Neuron (in vitro differentiated cells): ENCODE measurements around the gene NXT1.

Source experiments
- H2AFZ ChIP-seq: one replicate; pipeline ENCODE4 v1.6.1; 2013; ENCODE audit warnings: low read depth, mild to moderate bottlenecking, inconsistent platforms, low read length, moderate library complexity
- H3K27me3 ChIP-seq: one replicate; pipeline ENCODE4 v1.6.1; 2013; ENCODE audit warnings: low read length; ENCODE audit not compliant: insufficient read depth
- H3K36me3 ChIP-seq: one replicate; pipeline ENCODE4 v1.6.1; 2013; ENCODE audit warnings: low read length; ENCODE audit not compliant: insufficient read depth
- H3K4me1 ChIP-seq: one replicate; pipeline ENCODE4 v1.6.1; 2013; ENCODE audit warnings: low read length; ENCODE audit not compliant: insufficient read depth
- H3K4me3 ChIP-seq: 2 replicates; pipeline ENCODE4 v1.5.1; 2013; ENCODE audit warnings: mild to moderate bottlenecking, low read length, moderate library complexity
- H3K9me3 ChIP-seq: one replicate; pipeline ENCODE4 v1.6.1; 2013; ENCODE audit warnings: low read length

NXT1 gene

DNA sequence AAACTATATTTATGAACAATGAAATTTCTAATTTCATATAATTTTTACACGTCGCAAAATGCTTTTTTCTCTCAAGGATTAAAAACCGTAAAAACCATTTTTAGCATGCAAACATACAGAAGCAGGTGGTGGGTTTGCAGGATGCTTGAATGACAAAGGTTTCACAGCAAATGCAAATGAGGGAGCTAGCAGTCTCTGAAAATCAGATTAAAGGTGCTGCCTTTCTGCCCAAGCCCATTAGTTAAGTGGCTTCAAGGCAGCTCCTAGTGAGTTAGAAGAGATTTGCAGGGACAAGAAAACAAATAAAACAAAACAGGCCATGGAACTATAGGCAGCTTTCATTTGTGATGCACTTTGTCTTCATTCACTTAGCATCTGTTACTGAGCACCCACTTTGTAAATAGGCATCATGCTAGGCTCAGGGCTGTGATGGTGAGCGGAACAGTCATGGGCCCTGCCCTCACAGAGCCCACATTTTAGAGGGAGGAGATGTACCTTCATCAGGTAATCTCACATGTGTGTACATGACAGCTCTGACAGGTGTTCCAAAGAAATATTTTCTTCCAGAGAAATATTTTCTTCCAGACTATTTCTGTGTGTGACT is 41.2 kb downstream of the NXT1 start:
- Histone ChIP-seq H3K27me3 (no peaks in the 10 kb centered on the region), H3K36me3 (peaks cover 36% of the 10 kb centered on the region), H2AFZ (no peak overlapping the region), H3K9me3 (peaks cover 4% of the 10 kb centered on the region), H3K4me1 (no peaks in the 10 kb centered on the region), H3K4me3 (no peak overlapping the region)

- H3K36me3 ChIP-seq = peaks cover 28% of the 10 kb centered on the region
- H3K4me1 ChIP-seq = no peaks in the 10 kb centered on the region
- H3K9me3 ChIP-seq = peaks cover 3% of the 10 kb centered on the region
- no peaks in the 10 kb centered on the region for H3K27me3 ChIP-seq
- no peak overlapping the region for H3K4me3 ChIP-seq
- no peak overlapping the region for H2AFZ ChIP-seq
These were observed 43.6 kb downstream of the NXT1 start for GRCh38 chr20:23393996-23394775.

DNA sequence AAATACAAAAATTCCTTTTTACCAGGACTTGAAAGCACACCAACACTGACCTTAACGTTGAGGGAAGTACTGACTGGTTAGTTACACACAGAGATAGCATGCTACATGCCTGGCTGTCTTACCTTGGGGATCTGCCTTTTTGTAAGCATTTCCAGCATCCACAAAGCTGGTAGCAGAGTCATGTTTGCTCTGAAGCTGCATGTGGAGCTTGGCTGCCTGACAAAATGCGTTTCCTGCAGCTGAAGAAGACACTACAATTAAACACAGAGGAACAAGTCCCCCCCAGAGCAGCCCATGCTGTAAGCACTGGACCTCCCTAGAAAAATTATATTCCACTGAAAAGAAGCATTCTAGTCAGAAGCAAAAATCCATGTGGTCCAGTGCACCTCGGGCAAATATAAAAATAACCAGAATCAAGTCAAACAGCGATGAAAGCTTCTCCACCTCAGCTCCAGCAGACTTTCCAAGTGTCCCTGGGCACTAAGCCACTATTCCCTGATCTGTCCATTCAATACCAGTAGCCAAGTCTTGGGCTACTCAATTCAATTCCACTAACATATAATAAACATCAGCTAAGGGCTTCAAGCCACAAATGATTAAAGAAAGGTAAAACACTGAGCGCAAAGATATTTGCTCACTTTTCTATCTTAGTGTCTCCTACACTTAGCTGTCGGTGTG is 46.5 kb downstream of the NXT1 start:
- Histone ChIP-seq H3K27me3 (no peaks in the 10 kb centered on the region), H2AFZ (no peak overlapping the region), H3K9me3 (no peaks in the 10 kb centered on the region), H3K36me3 (peaks cover 20% of the 10 kb centered on the region), H3K4me1 (no peaks in the 10 kb centered on the region), H3K4me3 (no peak overlapping the region)

- no peak overlapping the region for H2AFZ ChIP-seq
- no peak overlapping the region for H3K4me3 ChIP-seq
- H3K36me3 ChIP-seq = peaks cover 15% of the 10 kb centered on the region
- no peaks in the 10 kb centered on the region for H3K27me3 ChIP-seq
- no peaks in the 10 kb centered on the region for H3K9me3 ChIP-seq
- H3K4me1 ChIP-seq = no peaks in the 10 kb centered on the region
These were observed 47.4 kb downstream of the NXT1 start for GRCh38 chr20:23397961-23398360.

GRCh38 chr20:23399568-23400241 is 49.1 kb downstream of the NXT1 start:
- Histone ChIP-seq H3K9me3 (no peaks in the 10 kb centered on the region), H3K27me3 (no peaks in the 10 kb centered on the region), H3K36me3 (peaks cover 3% of the 10 kb centered on the region), H3K4me3 (no peak overlapping the region), H3K4me1 (no peaks in the 10 kb centered on the region), H2AFZ (no peak overlapping the region)

- Histone ChIP-seq H2AFZ (no peak overlapping the region), H3K4me1 (no peaks in the 10 kb centered on the region), H3K9me3 (no peaks in the 10 kb centered on the region), H3K4me3 (no peak overlapping the region), H3K36me3 (no peaks in the 10 kb centered on the region), H3K27me3 (no peaks in the 10 kb centered on the region)
These were observed 50.5 kb downstream of the NXT1 start for GRCh38 chr20:23401051-23401450.

DNA sequence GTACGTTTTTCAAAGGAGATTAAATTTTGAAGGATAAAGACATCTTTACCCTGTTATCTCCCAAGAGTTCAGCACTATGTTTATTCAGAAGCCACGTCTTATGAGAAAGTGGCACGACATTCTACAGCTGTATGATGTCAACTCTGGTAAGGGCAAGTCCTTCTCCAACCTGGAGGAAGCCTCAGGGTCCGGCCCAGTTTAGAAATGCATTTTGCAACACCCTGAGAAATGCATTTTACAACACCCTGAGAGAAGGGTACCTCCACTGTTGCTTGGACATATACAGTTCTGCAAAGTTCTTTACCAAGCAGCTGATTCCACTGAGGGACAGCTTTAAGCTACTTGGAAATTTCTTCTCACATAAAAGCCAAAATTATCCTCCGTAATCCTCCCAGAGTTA is 53.2 kb downstream of the NXT1 start:
- Histone ChIP-seq H3K4me1 (no peaks in the 10 kb centered on the region), H3K27me3 (no peaks in the 10 kb centered on the region), H3K4me3 (no peak overlapping the region), H3K9me3 (no peaks in the 10 kb centered on the region), H2AFZ (no peak overlapping the region), H3K36me3 (no peaks in the 10 kb centered on the region)

GRCh38 chr20:23404196-23404595 is 53.6 kb downstream of the NXT1 start:
- no peaks in the 10 kb centered on the region for H3K4me1 ChIP-seq
- no peak overlapping the region for H2AFZ ChIP-seq
- no peaks in the 10 kb centered on the region for H3K27me3 ChIP-seq
- H3K9me3 ChIP-seq = no peaks in the 10 kb centered on the region
- no peaks in the 10 kb centered on the region for H3K36me3 ChIP-seq
- no peak overlapping the region for H3K4me3 ChIP-seq
